CD4-positive, alpha-beta T cell treated with Interleukin-6 at 100 ng/mL for 8 hours (primary cell): ENCODE measurements around the gene ASB10.

ENCODE experiments used
- DNase-seq: peaks from one replicate; pipeline ENCODE4 v3.0.0-alpha.2; 2020; ENCODE audit warnings: mixed read lengths, low spot score

The ASB10 gene

DNA sequence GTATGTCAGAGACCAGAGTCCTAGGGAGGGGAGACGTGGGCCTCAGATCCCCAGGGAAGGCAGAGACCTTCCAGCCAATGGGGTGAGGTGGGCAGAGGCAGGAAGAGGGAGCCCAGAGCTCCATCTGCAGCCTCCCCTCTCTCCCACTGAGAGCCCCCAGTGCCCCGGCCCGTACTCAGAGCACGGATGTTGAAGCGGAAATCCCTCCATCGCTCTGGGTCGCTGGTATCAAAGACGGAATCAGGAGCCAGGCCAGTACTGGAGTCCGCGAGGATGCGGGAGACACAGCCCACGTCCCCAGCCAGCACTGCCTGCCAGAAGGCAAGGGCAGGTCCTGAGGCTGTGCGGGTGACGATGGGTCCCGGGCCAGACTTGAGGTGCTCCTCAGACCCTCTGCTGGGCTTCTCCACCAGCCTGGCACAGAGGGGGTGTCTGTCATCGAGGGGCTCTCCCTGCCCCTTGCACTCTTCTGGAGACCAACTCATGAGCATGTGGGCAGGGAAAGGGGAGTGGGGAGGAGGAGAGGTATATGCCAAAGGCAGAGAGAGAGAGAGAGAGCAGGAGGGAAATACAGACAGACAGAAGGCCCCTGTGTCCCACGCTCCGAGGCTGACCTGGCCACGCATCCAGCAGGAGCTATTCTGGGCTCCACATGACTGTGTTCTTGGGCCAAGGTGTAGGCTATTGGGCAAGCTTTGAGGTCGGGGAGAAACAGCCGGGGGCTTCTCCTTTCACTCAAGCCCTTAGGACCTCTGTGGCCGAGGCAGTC is at the start of gene ASB10:
Gene ASB10 (minus strand): TSS at position 611 of the 769 bp plus-strand sequence. CDS start 120 bp downstream, at position 491.
- DNase-seq: no peak

- DNase-seq: no peak
Observed at GRCh38 chr7:151236406-151236805, 49.4 kb upstream of the ASB10 start.

GRCh38 chr7:151235091-151235787 is 48.2 kb upstream of the ASB10 start:
- DNase-seq: no peak

DNA sequence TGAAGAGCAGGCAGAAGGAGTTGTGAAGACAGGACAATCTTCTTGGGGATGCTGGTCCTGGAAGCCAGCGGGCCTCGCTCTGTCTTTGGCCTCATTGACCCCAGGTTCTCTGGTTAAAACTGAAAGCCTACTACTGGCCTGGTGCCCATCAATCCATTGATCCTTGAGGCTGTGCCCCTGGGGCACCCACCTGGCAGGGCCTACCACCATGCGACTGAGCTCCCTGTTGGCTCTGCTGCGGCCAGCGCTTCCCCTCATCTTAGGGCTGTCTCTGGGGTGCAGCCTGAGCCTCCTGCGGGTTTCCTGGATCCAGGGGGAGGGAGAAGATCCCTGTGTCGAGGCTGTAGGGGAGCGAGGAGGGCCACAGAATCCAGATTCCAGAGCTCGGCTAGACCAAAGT is 46.8 kb upstream of the ASB10 start:
- DNase-seq: no peak

DNA sequence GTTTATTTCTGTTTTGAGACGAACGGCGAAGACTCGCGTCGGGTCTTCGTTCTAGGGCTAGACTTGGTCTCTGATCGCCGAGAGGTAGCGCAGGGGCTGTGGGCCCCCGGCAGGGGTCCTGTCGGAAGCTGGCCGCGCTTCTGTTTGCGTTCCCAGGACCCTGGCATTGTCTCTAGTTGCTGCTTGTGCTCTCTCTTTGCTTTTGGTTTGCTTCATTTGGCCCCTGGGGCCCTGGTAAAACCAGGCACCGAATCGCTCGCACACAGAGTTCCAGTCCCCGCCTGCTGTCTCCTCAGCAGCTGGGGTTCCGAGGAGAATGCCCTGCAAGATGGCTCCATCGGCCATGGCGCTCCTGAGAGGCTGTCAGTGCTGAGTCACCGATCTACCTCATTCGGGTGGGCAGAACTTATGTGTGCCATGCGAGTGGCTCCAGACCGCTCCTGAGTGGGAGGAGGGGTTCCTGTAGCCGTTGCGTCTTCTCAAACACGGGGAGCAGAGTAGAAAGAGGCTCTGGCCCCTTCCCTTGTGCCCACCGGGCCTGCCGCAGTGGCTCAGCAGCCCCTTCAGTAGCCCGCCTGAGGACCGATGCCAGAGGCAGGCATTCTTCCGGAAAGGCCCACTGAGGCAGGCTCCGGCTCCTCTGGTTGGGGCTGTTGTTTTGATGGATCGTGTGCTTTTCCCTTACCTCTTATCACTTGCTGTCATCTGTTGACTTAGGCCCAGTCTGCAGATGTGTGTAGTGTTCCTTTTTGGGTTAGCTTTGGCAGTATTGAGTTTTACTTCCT is 46.1 kb upstream of the ASB10 start:
- DNase-seq: peak; percentile 49

- peak; percentile 88 for DNase-seq
Observed at GRCh38 chr7:151232091-151232916, 45.3 kb upstream of the ASB10 start, which contains the start of gene CHPF2. CHPF2 (plus strand) TSS chr7:151232483; CDS start chr7:151234012, 1,529 bp downstream.

- no peak for DNase-seq
Observed at GRCh38 chr7:151231080-151231479, 44.0 kb upstream of the ASB10 start.

DNA sequence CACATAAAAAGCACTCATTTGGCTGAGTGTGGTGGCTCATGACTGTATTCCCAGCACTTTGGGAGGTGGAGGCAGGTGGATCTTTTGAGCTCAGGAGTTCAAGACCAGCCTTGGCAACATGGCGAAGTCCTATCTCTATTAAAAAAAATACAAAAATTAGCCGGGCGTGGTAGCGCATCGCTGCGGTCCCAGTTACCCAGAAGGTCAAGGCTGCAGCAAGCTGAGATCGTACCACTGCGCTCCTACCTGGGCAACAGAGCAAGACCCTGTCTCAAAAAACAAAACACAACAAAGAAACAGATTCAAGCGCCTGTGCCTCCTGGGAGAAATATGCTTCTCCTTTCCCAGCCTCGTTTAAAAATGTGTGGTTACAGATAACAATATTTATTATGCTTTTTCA is 42.2 kb upstream of the ASB10 start:
- DNase-seq: no peak

- no peak for DNase-seq
Observed at GRCh38 chr7:151228024-151228866, 41.2 kb upstream of the ASB10 start.

- DNase-seq: peak; percentile 96
Observed at GRCh38 chr7:151226875-151227782, 40.1 kb upstream of the ASB10 start, which contains the start of gene ABCF2. ABCF2 (minus strand) TSS chr7:151227205; CDS start chr7:151226458, 747 bp downstream.

- no peak for DNase-seq
Observed at GRCh38 chr7:151226560-151226874, 39.5 kb upstream of the ASB10 start.

DNA sequence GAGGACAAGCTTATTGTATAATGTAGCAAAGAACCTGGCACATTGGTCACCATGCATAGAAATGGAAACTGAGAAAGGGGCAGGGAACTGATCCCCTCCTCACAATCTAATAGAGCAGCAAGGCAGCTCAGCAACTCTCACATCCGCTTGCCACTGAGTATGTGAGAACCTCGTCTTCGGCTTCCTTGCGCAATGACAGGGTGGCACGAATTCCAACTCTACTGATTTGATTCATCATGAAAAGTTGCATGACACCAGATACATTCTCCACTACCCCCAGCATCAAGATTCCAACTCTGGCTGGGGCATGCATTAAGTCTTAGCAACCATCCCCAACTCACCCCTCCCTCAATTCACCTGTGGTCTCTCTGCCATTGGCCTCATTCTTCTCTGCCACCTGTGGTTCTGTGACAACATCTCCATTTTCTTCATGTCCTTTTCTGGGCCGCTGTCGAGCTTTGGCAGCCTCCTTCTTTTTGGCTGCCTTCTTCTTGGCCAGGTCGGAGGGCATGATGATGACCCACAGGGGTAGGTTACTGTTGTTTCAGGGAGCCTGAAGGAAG is 39.0 kb upstream of the ASB10 start:
- DNase-seq: no peak

- DNase-seq: no peak
Observed at GRCh38 chr7:151223728-151224127, 36.7 kb upstream of the ASB10 start.

DNA sequence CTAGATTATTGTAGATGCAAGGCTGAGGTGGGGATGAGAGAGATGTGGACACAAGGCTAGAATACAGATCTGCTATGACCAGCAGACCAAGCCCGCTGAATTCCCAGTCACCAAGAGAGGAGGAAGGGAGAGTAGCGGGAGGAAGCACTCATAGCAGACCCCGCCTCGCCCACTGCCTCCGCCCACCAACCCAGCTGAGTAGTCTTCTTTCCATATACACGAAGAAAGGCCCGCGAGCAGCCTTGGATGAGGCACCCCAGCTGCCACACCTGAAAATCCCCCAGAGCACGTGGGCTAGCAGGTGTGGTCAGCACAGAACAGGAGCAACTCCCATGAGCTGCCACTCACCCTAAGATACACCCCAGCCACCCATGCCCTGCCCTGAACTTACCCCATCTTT is 31.1 kb upstream of the ASB10 start:
- no peak for DNase-seq

- no peak for DNase-seq
Observed at GRCh38 chr7:151215396-151215795, 28.3 kb upstream of the ASB10 start.

DNA sequence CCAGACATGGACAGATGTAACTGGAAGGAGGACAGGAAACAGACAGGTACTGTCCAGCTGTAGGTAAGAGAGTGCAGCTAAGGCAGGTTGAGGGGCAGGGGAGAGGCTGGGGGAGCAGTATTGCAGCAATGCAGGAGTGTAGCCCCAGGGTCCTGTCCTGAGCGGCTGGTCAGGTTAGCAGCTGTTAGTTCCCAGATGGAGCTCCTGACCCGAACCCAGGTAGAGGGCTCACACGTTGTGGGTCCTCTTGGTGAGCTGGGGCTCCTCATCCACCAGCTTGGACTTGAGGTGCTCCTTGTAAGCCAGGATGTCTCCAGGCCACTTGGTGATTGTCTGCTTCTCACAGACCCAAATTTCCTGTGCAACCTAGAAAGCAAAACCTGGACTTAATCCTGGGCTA is 26.8 kb upstream of the ASB10 start:
- no peak for DNase-seq

DNA sequence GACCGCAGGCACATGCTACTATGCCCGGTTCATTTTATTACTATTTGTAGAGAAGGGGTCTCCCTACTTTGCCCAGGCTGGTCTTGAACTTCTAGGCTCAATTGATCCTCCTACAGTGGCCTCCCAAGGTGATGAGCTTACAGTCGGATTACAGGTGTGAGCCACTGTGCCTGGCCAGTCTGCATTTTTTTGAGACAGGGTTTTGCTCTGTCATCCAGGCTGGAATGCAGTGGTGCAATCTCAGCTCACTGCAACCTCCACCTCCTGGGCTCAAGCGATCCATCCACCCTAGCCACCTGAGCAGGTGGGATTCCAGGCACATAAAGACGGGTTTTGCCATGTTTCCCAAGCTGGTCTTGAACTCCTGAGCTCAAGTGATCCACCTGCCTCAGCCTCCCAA is 25.6 kb upstream of the ASB10 start:
- DNase-seq: no peak

- DNase-seq: no peak
Observed at GRCh38 chr7:151211155-151211772, 24.2 kb upstream of the ASB10 start.
